OCI-LY7 (cell line): ENCODE measurements around the gene CXCL10. TPM values are rescaled to one million over a fixed set of nuclear protein-coding genes. Genes with fewer than 3 reads are reported as not detected.

Source experiments
- BruUV-seq: library from RNA; stranded (reverse); fragments of 400-500 nt; replicated peaks from 2 replicates; lab custom pipeline; 2021; lab: Mats Ljungman, UMichigan
- CTCF ChIA-PET: fragments of 300-600 bp; sonication (Branson Sonifier 250); formaldehyde crosslinking; loops from one replicate; lab custom pipeline; 2022; ENCODE audit warnings: antibody characterized with exemption; ENCODE audit not compliant: unreplicated experiment; lab: Charles Lee
- POLR2A ChIA-PET: fragments of 300-600 bp; sonication (Branson Sonifier 250); formaldehyde crosslinking; loops from one replicate; lab custom pipeline; 2022; ENCODE audit warnings: antibody characterized with exemption; lab: Charles Lee
- DNase-seq: peaks from one replicate; pipeline ENCODE4 v3.0.0-alpha.2; 2015; ENCODE audit warnings: low spot score
- H2AFZ ChIP-seq: fragments of 200-600 bp; sonication (generic), shearing (Covaris generic); 2 replicates; pipeline ENCODE4 v1.6.1; 2014; ENCODE audit warnings: mild to moderate bottlenecking, antibody characterized with exemption, low read length, moderate library complexity
- H3K27ac ChIP-seq: fragments of 200-600 bp; sonication (generic); 2 replicates; pipeline ENCODE4 v1.5.1; 2014; ENCODE audit warnings: mixed run types, low read depth, mild to moderate bottlenecking, moderate library complexity, low read length, inconsistent platforms; ENCODE audit not compliant: poor library complexity, severe bottlenecking
- H3K36me3 ChIP-seq: fragments of 200-600 bp; sonication (generic); 2 replicates; pipeline ENCODE4 v1.6.1; 2014; ENCODE audit warnings: mild to moderate bottlenecking, antibody characterized with exemption, low read length, moderate library complexity, mixed read lengths; ENCODE audit not compliant: insufficient read depth
- H3K4me1 ChIP-seq: fragments of 200-600 bp; sonication (generic); 2 replicates; pipeline ENCODE4 v1.5.1; 2014; ENCODE audit warnings: mild to moderate bottlenecking, low read length; ENCODE audit not compliant: insufficient read depth, poor library complexity, severe bottlenecking
- H3K4me2 ChIP-seq: fragments of 200-600 bp; sonication (generic); 2 replicates; pipeline ENCODE4 v1.6.1; 2014; ENCODE audit warnings: mild to moderate bottlenecking, low read length
- H3K4me3 ChIP-seq: fragments of 200-600 bp; sonication (generic); 2 replicates; pipeline ENCODE4 v1.5.1; 2014; ENCODE audit warnings: mild to moderate bottlenecking, low read depth, low read length; ENCODE audit not compliant: poor library complexity, severe bottlenecking
- H3K79me2 ChIP-seq: fragments of 200-600 bp; sonication (generic); 2 replicates; pipeline ENCODE4 v1.6.1; 2016; ENCODE audit warnings: low read depth, mild to moderate bottlenecking, low read length, moderate library complexity, mixed read lengths; ENCODE audit not compliant: insufficient read depth
- H3K9me2 ChIP-seq: fragments of 200-600 bp; sonication (generic); 2 replicates; pipeline ENCODE4 v1.6.1; 2016; ENCODE audit warnings: mild to moderate bottlenecking, low read length, mixed read lengths; ENCODE audit not compliant: insufficient read depth
- H3K9me3 ChIP-seq: fragments of 200-600 bp; sonication (generic); 2 replicates; pipeline ENCODE4 v1.6.1; 2014; ENCODE audit warnings: mild to moderate bottlenecking, mixed run types, low read length, mixed read lengths
- H4K20me1 ChIP-seq: fragments of 200-600 bp; sonication (generic); 2 replicates; pipeline ENCODE4 v1.6.1; 2014; ENCODE audit warnings: mild to moderate bottlenecking, antibody characterized with exemption, low read length, moderate library complexity, mixed read lengths; ENCODE audit not compliant: insufficient read depth
- EZH2phosphoT487 ChIP-seq: fragments of 200-600 bp; sonication (generic); IDR thresholded peaks from 2 replicates; pipeline ENCODE4 v1.6.1; 2018; ENCODE audit warnings: low read depth, borderline replicate concordance, mild to moderate bottlenecking, mixed run types, antibody characterized with exemption, low read length, moderate library complexity, mixed read lengths
- intact Hi-C: fragments of 100-400 bp; cut with micrococcal nuclease; formaldehyde crosslinking; loops from one replicate; pipeline ENCODE4 v1.10.0; 2022; ENCODE audit not compliant: unreplicated experiment
- total RNA-seq, 2 experiments: library from RNA; depleted of rRNA in 1 of 2; stranded (reverse); fragments of >200 nt in 1 of 2; shearing (Covaris generic) in 1 of 2; gene quantifications; 2 replicates each; pipeline ENCODE4 v1.2.3, GENCODE V29; 2014 to 2022
- TF ChIP-seq, protein P1 (sequence below): fragments of 200-600 bp; sonication (generic); conservative IDR thresholded peaks from 2 replicates; pipeline ENCODE4 v1.5.1; 2014; ENCODE audit warnings: mild to moderate bottlenecking, antibody characterized with exemption, low read length, moderate library complexity, mixed read lengths

Gene CXCL10
- total RNA-seq, 2 experiments from 2014 or later, result not detected

DNA sequence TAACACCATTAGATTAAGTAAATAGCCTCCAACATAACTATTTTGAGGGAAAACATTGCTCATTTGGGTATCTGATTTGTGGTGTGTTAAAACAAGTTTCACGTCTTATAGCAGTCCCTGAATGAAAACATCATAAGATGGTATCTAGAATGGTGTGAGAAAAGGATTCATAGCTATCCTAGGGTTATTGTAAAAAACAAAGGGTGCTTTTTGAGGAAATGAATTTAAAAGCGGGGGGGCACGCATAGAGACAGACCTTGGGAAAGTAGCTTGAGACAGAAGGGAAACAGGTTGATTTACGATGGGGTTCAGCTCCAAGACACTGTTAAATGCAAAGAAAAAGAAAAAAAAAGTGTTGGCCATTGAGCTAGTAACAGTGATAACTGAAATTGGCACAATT lies 768 bp upstream of the CXCL10 start:
- ChIA-PET CTCF (no interaction called here), POLR2A (interaction anchor here (0.5 kb wide), 1 partner anchor 8 kb away, joined by 7 read pairs; no protein-coding TSS in a partner anchor)
- no peaks in the 10 kb centered on the region for H3K36me3 ChIP-seq
- no peak overlapping the region for H3K27ac ChIP-seq
- DNase-seq, result no peak
- no peak overlapping the region for H3K4me2 ChIP-seq
- TF ChIP-seq EZH2phosphoT487, result no peak
- TF ChIP-seq, protein P1, sequence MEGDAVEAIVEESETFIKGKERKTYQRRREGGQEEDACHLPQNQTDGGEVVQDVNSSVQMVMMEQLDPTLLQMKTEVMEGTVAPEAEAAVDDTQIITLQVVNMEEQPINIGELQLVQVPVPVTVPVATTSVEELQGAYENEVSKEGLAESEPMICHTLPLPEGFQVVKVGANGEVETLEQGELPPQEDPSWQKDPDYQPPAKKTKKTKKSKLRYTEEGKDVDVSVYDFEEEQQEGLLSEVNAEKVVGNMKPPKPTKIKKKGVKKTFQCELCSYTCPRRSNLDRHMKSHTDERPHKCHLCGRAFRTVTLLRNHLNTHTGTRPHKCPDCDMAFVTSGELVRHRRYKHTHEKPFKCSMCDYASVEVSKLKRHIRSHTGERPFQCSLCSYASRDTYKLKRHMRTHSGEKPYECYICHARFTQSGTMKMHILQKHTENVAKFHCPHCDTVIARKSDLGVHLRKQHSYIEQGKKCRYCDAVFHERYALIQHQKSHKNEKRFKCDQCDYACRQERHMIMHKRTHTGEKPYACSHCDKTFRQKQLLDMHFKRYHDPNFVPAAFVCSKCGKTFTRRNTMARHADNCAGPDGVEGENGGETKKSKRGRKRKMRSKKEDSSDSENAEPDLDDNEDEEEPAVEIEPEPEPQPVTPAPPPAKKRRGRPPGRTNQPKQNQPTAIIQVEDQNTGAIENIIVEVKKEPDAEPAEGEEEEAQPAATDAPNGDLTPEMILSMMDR, result no peak
- no peaks in the 10 kb centered on the region for H4K20me1 ChIP-seq
- no peaks in the 10 kb centered on the region for H3K9me2 ChIP-seq
- intact Hi-C loops, result no loop called here
- no peak overlapping the region for H3K4me3 ChIP-seq
- no peaks in the 10 kb centered on the region for H3K4me1 ChIP-seq
- no peaks in the 10 kb centered on the region for H3K9me3 ChIP-seq
- no TSS peak for BruUV-seq
- no peak overlapping the region for H2AFZ ChIP-seq
- H3K79me2 ChIP-seq, result no peaks in the 10 kb centered on the region

DNA sequence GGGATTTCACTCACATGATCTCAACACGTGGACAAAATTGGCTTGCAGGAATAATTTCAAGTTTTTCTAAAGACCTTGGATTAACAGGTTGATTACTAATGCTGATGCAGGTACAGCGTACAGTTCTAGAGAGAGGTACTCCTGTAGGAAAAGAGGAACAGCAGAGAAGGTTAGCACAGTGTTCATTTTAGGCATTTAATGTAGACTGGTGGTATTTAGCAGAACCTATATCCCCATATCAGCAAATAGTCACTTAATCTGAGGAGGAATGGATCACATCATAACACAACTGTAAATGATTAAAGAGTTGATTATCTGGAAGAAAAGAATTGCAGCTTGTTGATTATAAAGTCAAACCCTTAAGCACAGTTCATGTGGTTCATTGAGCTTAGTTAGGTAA lies 620 bp downstream of the CXCL10 start:
- Histone ChIP-seq H3K27ac (no peak overlapping the region), H3K4me1 (no peaks in the 10 kb centered on the region), H3K4me2 (no peak overlapping the region), H2AFZ (no peak overlapping the region), H3K79me2 (no peaks in the 10 kb centered on the region), H3K4me3 (no peak overlapping the region), H3K9me2 (no peaks in the 10 kb centered on the region), H4K20me1 (no peaks in the 10 kb centered on the region), H3K9me3 (no peaks in the 10 kb centered on the region), H3K36me3 (no peaks in the 10 kb centered on the region)
- DNase-seq, result no peak
- no peak for TF ChIP-seq EZH2phosphoT487
- TF ChIP-seq, protein P1, result no peak
- intact Hi-C loops, result no loop called here
- POLR2A ChIA-PET, result no interaction called here
- no TSS peak for BruUV-seq
- CTCF ChIA-PET, result no interaction called here

DNA sequence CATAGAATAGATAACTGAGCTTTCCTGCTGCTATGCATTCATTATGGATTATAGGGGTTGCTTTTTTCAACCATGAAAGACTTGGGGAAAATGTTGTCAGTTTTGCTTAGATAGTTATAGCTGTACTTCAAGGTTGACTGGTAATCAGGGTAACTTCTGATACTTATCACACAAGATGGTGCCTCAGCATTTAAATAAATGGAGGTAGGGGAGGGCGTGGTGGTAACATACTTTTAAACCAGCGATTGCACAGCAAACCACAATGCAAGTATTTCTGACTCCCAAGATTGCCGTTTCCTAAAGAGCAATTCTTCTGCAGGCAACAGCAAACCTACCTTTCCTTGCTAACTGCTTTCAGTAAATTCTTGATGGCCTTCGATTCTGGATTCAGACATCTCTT lies 1.3 kb downstream of the CXCL10 start:
- Histone ChIP-seq H3K9me2 (no peaks in the 10 kb centered on the region), H3K4me2 (no peak overlapping the region), H3K4me1 (no peaks in the 10 kb centered on the region), H3K36me3 (no peaks in the 10 kb centered on the region), H2AFZ (no peak overlapping the region), H3K9me3 (no peaks in the 10 kb centered on the region), H3K4me3 (no peak overlapping the region), H3K79me2 (no peaks in the 10 kb centered on the region), H4K20me1 (no peaks in the 10 kb centered on the region), H3K27ac (no peak overlapping the region)
- intact Hi-C loops, result no loop called here
- ChIA-PET POLR2A (interaction anchor here (0.5 to 0.6 kb wide), 2 partner anchors 745 to 1114 kb away, joined by 3 read pairs; no protein-coding TSS in a partner anchor), CTCF (no interaction called here)
- DNase-seq, result no peak
- TF ChIP-seq, protein P1, result no peak
- no peak for TF ChIP-seq EZH2phosphoT487
- BruUV-seq, result no TSS peak
